IPS-18c (cell line): Measurements from ENCODE around the gene CLEC2B.

Experiments
- H3K4me3 ChIP-seq: 2 replicates; pipeline ENCODE4 v1.7.0; 2013; ENCODE audit warnings: low read depth, mild to moderate bottlenecking, low read length, moderate library complexity; ENCODE audit not compliant: insufficient read depth
- H3K9me3 ChIP-seq: one replicate; pipeline ENCODE4 v1.6.1; 2013; ENCODE audit warnings: mild to moderate bottlenecking, low read length, moderate library complexity; ENCODE audit not compliant: control insufficient read depth, insufficient read depth

The CLEC2B gene

GRCh38 chr12:9829982-9830381 lies 39.2 kb downstream of the CLEC2B start:
- Histone ChIP-seq H3K4me3 (no peak overlapping the region), H3K9me3 (no peaks in the 10 kb centered on the region)

GRCh38 chr12:9829483-9829882 lies 39.7 kb downstream of the CLEC2B start:
- no peaks in the 10 kb centered on the region for H3K9me3 ChIP-seq

GRCh38 chr12:9827209-9827888 lies 41.8 kb downstream of the CLEC2B start, which contains the start of gene KLRF1:
Gene KLRF1, plus strand, starts transcription at chr12:9827481. Its CDS starts 64 bp downstream, at chr12:9827545.
- Histone ChIP-seq H3K9me3 (no peaks in the 10 kb centered on the region), H3K4me3 (no peak within 1 kb of the TSS)

More at GRCh38 chr12:9829483-9829882, 39.7 kb downstream of the CLEC2B start:
- no peak overlapping the region for H3K4me3 ChIP-seq

- no peak overlapping the region for H3K4me3 ChIP-seq
Observed at GRCh38 chr12:9820281-9820930, 48.7 kb downstream of the CLEC2B start.

GRCh38 chr12:9813821-9814798 lies 55.0 kb downstream of the CLEC2B start:
- Histone ChIP-seq H3K4me3 (peak overlapping the region; percentile 38; the same call in 1 of the 2 replicates), H3K9me3 (peaks cover 2% of the 10 kb centered on the region)

More at GRCh38 chr12:9820281-9820930, 48.7 kb downstream of the CLEC2B start:
- H3K9me3 ChIP-seq, result peaks cover 6% of the 10 kb centered on the region

GRCh38 chr12:9811621-9812020 lies 57.5 kb downstream of the CLEC2B start:
- Histone ChIP-seq H3K4me3 (no peak overlapping the region), H3K9me3 (peaks cover 2% of the 10 kb centered on the region)

- H3K4me3 ChIP-seq, result no peak overlapping the region
Observed at GRCh38 chr12:9810671-9811070, 58.5 kb downstream of the CLEC2B start.

GRCh38 chr12:9809866-9810265 lies 59.3 kb downstream of the CLEC2B start:
- Histone ChIP-seq H3K9me3 (peaks cover 2% of the 10 kb centered on the region), H3K4me3 (no peak overlapping the region)

More at GRCh38 chr12:9810671-9811070, 58.5 kb downstream of the CLEC2B start:
- peaks cover 2% of the 10 kb centered on the region for H3K9me3 ChIP-seq

- H3K9me3 ChIP-seq, result peaks cover 2% of the 10 kb centered on the region
- no peak overlapping the region for H3K4me3 ChIP-seq
Observed at GRCh38 chr12:9809338-9809737, 59.8 kb downstream of the CLEC2B start.

GRCh38 chr12:9808504-9808903 lies 60.6 kb downstream of the CLEC2B start:
- no peak overlapping the region for H3K4me3 ChIP-seq
- H3K9me3 ChIP-seq, result no peaks in the 10 kb centered on the region

- Histone ChIP-seq H3K4me3 (no peak overlapping the region), H3K9me3 (no peaks in the 10 kb centered on the region)
Observed at GRCh38 chr12:9806714-9807113, 62.4 kb downstream of the CLEC2B start.

GRCh38 chr12:9805883-9806282 lies 63.3 kb downstream of the CLEC2B start:
- no peaks in the 10 kb centered on the region for H3K9me3 ChIP-seq
- no peak overlapping the region for H3K4me3 ChIP-seq
